WI38 (cell line): ENCODE data around the gene TCERG1L.

Experiments used
- H3K4me3 ChIP-seq: 2 replicates; pipeline ENCODE4 v1.5.1; 2011; ENCODE audit warnings: low read depth, mild to moderate bottlenecking, control low read depth, low read length
- TF ChIP-seq, protein P1 (sequence below): IDR thresholded peaks from 2 replicates; pipeline ENCODE4 v1.5.1; 2012; ENCODE audit warnings: low read depth, mild to moderate bottlenecking, control low read depth, low read length

The TCERG1L gene

DNA sequence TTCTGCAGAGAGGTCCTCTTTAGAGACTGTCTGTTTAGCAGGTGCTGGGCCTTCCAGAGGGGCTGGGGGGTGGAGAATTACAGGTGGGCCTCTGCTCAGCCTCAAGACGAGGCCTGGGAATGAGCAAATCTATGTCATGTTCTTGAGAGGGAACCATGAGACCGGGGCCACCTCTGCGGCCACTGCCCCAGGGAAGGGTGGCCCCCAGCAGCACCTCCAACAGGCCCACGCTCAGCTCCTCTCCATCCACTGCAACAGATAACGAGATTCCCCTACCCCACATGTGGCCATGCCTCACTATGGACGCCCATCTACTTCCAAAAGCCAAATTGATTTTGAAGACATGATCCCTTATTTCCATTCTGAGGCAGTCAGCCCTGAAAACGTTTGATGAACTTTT lies 176.9 kb downstream of the TCERG1L start:
- no peak overlapping the region for H3K4me3 ChIP-seq
- TF ChIP-seq, protein P1, sequence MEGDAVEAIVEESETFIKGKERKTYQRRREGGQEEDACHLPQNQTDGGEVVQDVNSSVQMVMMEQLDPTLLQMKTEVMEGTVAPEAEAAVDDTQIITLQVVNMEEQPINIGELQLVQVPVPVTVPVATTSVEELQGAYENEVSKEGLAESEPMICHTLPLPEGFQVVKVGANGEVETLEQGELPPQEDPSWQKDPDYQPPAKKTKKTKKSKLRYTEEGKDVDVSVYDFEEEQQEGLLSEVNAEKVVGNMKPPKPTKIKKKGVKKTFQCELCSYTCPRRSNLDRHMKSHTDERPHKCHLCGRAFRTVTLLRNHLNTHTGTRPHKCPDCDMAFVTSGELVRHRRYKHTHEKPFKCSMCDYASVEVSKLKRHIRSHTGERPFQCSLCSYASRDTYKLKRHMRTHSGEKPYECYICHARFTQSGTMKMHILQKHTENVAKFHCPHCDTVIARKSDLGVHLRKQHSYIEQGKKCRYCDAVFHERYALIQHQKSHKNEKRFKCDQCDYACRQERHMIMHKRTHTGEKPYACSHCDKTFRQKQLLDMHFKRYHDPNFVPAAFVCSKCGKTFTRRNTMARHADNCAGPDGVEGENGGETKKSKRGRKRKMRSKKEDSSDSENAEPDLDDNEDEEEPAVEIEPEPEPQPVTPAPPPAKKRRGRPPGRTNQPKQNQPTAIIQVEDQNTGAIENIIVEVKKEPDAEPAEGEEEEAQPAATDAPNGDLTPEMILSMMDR = no peak

DNA sequence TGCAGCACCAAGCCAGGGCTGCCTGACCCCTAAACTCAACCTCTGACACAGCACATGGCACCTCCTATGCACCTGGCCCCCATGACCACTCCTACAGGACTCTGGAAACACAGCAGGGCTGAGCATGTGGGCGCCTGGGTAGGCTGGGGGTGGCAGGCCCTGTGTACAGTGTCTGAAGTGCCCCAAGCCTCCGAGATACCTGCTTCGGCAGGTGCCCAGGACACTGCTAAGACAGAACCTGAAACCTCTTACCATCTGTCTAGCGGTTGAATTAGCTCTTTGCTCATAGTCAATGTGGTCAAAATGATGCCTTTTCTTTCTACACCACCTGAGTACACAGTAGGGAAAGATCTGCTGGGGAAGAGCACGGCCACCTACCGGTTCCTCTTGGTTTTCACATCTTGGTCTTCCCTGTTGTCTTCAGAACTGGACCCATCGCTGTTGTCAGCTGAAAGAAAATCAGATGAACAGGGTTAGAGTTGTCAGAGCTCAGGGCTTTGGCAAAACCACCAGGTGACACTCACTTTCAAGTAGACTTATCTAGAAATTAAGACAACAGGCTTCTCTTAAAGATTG lies 177.4 kb downstream of the TCERG1L start:
- H3K4me3 ChIP-seq = no peak overlapping the region
- TF ChIP-seq, protein P1 = no peak

DNA sequence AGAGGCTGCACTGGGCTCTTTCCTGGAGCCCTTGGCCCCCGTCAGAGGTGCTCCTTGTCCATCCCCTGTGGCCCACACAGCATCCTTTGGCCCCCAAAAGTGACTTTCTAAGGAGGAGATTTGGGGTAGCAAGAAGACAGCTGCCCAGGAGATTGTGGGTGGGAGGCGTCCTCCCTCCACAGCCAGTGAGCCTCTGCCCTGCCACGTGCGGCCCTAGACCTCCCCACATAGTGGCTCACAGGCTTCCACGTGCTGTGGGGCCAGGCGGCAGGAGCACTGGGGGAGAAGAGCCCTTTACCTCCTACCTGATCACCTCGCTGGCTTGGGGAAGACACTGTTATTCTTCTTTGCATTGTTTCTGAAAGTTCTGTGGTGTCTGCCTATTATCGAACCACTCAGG lies 178.8 kb downstream of the TCERG1L start:
- TF ChIP-seq, protein P1 = no peak

DNA sequence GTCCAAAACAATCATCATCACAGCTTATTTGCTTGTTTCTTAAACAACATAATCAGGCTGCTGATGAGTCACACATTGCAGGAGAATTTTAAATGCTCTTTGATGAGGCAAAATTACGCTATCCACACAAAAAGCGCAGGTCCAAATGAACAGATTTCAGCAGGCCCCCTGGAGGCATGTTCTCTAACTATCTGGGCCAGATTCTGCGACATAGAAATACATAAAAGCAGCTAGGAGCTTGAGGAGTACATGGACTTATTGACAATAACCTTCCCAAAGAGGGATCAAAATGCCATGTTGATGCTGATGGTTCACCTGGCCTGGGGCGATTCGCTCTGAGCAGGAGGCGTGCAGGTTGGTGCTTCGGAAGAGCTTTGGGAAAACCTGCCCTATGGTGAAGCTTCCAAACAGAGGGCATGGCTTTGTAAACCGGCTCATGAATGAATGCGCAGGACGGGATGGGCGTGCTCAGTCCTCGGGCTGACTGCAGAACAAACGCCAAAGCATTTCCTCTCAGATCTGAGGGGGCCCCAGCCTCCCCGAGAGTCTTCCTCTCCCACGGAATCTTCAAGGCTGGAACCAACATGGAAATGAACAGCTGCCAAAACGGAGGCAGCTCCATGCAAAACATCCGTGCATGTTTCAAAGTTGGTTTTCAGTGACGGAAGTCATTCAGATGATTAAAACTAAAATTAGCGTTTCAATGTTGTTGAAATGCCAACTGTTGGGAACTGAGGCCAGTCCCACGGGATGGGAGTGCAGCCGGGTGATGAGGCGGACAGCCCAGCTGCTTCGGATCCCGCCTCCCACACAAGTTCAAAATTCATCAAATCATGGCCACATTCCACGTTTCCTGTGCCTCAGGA lies 179.6 kb downstream of the TCERG1L start:
- H3K4me3 ChIP-seq = no peak overlapping the region
- TF ChIP-seq, protein P1 = no peak

More for the DNA sequence above, 178.8 kb downstream of the TCERG1L start:
- H3K4me3 ChIP-seq = no peak overlapping the region

DNA sequence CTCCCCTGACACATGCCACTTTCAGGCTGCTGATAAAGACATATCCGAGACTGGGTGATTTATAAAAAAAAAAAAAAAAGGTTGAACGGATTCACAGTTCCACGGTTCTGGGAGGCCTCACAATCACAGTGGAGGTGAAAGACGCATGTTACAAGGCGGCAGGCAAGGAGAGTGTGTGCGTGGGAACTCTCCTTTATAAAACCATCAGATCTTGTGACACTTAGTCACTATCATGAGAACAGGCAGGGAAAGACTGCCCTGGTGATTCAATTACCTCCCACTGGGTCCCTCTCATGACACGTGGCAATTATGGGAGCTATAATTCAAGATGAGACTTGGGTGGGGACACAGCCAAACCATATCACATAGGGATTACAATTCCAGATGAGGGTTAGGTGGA lies 181.5 kb downstream of the TCERG1L start:
- no peak overlapping the region for H3K4me3 ChIP-seq
- TF ChIP-seq, protein P1 = no peak

DNA sequence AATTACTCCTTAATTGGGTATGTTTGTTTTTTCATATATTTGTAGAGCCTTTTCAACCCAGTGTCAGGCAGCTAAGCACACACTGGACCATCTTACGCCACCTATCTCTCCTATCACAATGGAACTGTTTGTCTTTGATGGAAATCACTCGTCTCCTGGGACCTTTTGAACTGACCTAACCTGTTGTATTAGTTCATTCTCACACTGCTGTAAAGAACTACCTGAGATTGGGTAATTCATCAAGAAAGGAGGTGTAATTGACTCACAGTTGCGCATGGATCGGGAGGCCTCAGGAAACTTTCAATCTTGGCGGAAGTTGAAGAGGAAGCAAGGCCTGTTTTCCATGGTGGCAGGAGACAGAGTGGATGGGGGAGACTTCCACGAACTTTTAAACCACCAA lies 182.0 kb downstream of the TCERG1L start:
- TF ChIP-seq, protein P1 = no peak

DNA sequence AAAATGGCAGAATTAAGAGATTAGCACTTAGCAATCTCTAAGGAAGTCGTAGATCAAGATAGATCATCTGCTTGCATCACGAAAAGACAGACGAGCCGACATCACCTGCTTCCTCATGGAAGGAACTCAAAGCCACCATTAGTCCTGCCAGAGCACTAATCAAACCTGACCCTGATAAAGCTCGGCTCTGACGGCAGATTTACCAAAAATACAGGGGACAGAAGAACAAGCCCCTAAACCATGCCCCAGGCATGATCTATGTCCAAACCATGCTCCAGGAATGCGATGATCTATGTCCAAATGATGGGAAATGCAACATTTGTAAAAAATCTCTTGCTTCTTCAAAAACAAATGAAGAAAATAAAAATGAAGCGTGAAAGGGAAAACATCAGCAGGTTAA lies 182.8 kb downstream of the TCERG1L start:
- H3K4me3 ChIP-seq = no peak overlapping the region
- TF ChIP-seq, protein P1 = no peak

More for the DNA sequence above, 182.0 kb downstream of the TCERG1L start:
- no peak overlapping the region for H3K4me3 ChIP-seq
